ENCODE data around the gene ZBTB42.

- TF ChIP-seq, protein P1, sequence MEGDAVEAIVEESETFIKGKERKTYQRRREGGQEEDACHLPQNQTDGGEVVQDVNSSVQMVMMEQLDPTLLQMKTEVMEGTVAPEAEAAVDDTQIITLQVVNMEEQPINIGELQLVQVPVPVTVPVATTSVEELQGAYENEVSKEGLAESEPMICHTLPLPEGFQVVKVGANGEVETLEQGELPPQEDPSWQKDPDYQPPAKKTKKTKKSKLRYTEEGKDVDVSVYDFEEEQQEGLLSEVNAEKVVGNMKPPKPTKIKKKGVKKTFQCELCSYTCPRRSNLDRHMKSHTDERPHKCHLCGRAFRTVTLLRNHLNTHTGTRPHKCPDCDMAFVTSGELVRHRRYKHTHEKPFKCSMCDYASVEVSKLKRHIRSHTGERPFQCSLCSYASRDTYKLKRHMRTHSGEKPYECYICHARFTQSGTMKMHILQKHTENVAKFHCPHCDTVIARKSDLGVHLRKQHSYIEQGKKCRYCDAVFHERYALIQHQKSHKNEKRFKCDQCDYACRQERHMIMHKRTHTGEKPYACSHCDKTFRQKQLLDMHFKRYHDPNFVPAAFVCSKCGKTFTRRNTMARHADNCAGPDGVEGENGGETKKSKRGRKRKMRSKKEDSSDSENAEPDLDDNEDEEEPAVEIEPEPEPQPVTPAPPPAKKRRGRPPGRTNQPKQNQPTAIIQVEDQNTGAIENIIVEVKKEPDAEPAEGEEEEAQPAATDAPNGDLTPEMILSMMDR (IDR thresholded peaks at IDR 0.05; ENCODE audit: low read depth, low read length, poor library complexity, severe bottlenecking) = no peak
- no peak for TF ChIP-seq EZH2phosphoT487 (IDR thresholded peaks at IDR 0.05; ENCODE audit: borderline replicate concordance, low read length)
Measured at GRCh38 chr14:104786726-104787675, 13.9 kb upstream of the ZBTB42 start.

Measured in DOHH2 (cell line).